RWPE2 (cell line): ENCODE data around the gene MIER2.

Experiments used
- ATAC-seq: fragments of 200-7000 bp; cut with Tn5 transposase; 3 replicates; pipeline ENCODE4 v1.9.1; 2021; ENCODE audit warnings: low read depth
- DNase-seq: peaks from one replicate; pipeline ENCODE4 v3.0.0-alpha.2; 2020; ENCODE audit warnings: low spot score
- H3K27ac ChIP-seq: fragments of 450-650 bp; 2 replicates; pipeline ENCODE4 v1.5.1; 2017; ENCODE audit warnings: mild to moderate bottlenecking; ENCODE audit not compliant: poor library complexity, severe bottlenecking
- H3K27me3 ChIP-seq: fragments of 250-450 bp; sonication (Bioruptor Pico); 2 replicates; pipeline ENCODE4 v1.5.1; 2021; ENCODE audit warnings: mild to moderate bottlenecking, moderate library complexity; ENCODE audit not compliant: insufficient read depth, poor library complexity, severe bottlenecking
- H3K36me3 ChIP-seq: fragments of 250-450 bp; sonication (Bioruptor Pico); 2 replicates; pipeline ENCODE4 v1.5.1; 2020; ENCODE audit warnings: low read depth, mild to moderate bottlenecking, moderate library complexity
- H3K4me1 ChIP-seq: fragments of 250-450 bp; sonication (Bioruptor Pico); 2 replicates; pipeline ENCODE4 v1.5.1; 2021; ENCODE audit warnings: mild to moderate bottlenecking, moderate library complexity; ENCODE audit not compliant: insufficient read depth, poor library complexity, severe bottlenecking
- H3K4me3 ChIP-seq: fragments of 250-450 bp; sonication (Bioruptor Pico); 2 replicates; pipeline ENCODE4 v1.5.1; 2021; ENCODE audit warnings: mild to moderate bottlenecking, moderate library complexity; ENCODE audit not compliant: severe bottlenecking
- H3K9me3 ChIP-seq: fragments of 250-450 bp; sonication (Bioruptor Pico); 2 replicates; pipeline ENCODE4 v1.5.1; 2021; ENCODE audit warnings: mild to moderate bottlenecking, moderate library complexity; ENCODE audit not compliant: severe bottlenecking
- CTCF ChIP-seq: fragments of 450-650 bp; IDR thresholded peaks from one replicate; pipeline ENCODE4 v1.5.1; 2017; ENCODE audit warnings: mild to moderate bottlenecking, moderate library complexity; ENCODE audit not compliant: poor library complexity, severe bottlenecking

MIER2 gene

GRCh38 chr19:329876-330275 lies 14.7 kb downstream of the MIER2 start:
- no peaks in the 10 kb centered on the region for H3K9me3 ChIP-seq
- no peaks in the 10 kb centered on the region for H3K27me3 ChIP-seq
- no peak overlapping the region for H3K27ac ChIP-seq
- H3K4me1 ChIP-seq = no peaks in the 10 kb centered on the region
- no peak overlapping the region for H3K4me3 ChIP-seq
- ATAC-seq = no peak
- H3K36me3 ChIP-seq = peaks cover 76% of the 10 kb centered on the region
- no peak for TF ChIP-seq CTCF
- peak; percentile 4 for DNase-seq

- Histone ChIP-seq H3K4me1 (no peaks in the 10 kb centered on the region), H3K4me3 (no peak overlapping the region), H3K36me3 (peaks cover 71% of the 10 kb centered on the region), H3K27ac (no peak overlapping the region), H3K9me3 (no peaks in the 10 kb centered on the region), H3K27me3 (no peaks in the 10 kb centered on the region)
- DNase-seq (peak; percentile 21), ATAC-seq (no peak)
- no peak for TF ChIP-seq CTCF
Observed at GRCh38 chr19:328025-328505, 16.5 kb downstream of the MIER2 start.

- no peaks in the 10 kb centered on the region for H3K9me3 ChIP-seq
- ATAC-seq (no peak), DNase-seq (peak; percentile 28)
- H3K36me3 ChIP-seq = peaks cover 72% of the 10 kb centered on the region
- TF ChIP-seq CTCF = no peak
- no peak overlapping the region for H3K27ac ChIP-seq
- H3K27me3 ChIP-seq = no peaks in the 10 kb centered on the region
- H3K4me1 ChIP-seq = no peaks in the 10 kb centered on the region
- H3K4me3 ChIP-seq = no peak overlapping the region
Observed at GRCh38 chr19:327291-328024, 17.1 kb downstream of the MIER2 start.

GRCh38 chr19:326871-327270 lies 17.7 kb downstream of the MIER2 start:
- peak; percentile 19 for DNase-seq
- Histone ChIP-seq H3K4me3 (no peak overlapping the region), H3K36me3 (peaks cover 73% of the 10 kb centered on the region), H3K27ac (no peak overlapping the region), H3K27me3 (no peaks in the 10 kb centered on the region), H3K9me3 (no peaks in the 10 kb centered on the region), H3K4me1 (no peaks in the 10 kb centered on the region)
- TF ChIP-seq CTCF = no peak
- no peak for ATAC-seq

GRCh38 chr19:325937-326565 lies 18.5 kb downstream of the MIER2 start:
- H3K9me3 ChIP-seq = no peaks in the 10 kb centered on the region
- no peak for TF ChIP-seq CTCF
- H3K4me1 ChIP-seq = no peaks in the 10 kb centered on the region
- H3K27me3 ChIP-seq = no peaks in the 10 kb centered on the region
- no peak for ATAC-seq
- H3K36me3 ChIP-seq = peaks cover 73% of the 10 kb centered on the region
- DNase-seq = peak; percentile 36
- H3K27ac ChIP-seq = no peak overlapping the region
- no peak overlapping the region for H3K4me3 ChIP-seq
